ENCODE data around the gene DMD. TPM values are rescaled to one million over a fixed set of nuclear protein-coding genes. Genes with fewer than 3 reads are reported as not detected.

Gene DMD
- total RNA-seq: 2.2 and 3.9 TPM in 2 replicates

DNA sequence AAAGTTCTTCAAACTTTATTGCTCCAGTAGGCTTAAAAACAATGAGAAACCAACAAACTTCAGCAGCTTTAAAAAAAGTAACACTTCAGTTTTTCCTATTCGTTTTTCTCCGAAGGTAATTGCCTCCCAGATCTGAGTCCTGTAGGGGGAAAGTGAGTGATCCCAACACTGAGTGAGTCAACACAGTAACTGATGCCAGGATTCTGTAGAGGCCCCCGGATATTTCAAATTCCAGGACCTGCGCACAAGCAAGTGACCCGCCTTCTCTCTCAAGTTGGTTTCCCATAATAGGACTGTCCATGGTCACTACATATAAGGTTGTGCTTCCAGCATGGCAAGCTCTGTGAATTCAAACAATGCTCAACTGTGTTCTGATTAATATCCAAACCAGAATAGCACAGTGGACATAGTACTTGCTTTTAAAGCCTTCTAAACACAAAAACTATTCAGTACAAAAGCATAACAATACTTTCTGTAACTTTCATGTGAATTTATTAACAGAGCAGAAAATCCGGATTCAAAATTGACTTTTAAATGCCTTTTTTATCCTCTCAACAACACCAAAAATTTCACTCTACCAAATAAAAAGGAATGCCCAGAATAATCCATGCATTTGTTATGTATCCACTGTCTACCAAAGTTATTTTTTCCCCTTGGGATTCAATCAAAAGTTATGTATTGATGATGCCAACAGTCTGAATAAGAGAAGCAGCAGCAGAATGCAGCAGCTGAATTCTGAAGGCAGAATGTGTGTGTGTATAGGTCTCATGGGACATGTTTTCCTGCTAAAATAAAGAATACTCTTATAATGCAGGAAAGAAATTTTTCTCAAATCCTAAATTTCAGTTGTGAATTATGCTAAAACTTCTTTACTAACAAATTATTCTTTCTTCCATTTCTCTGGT is at the start of gene DMD:
Gene DMD, minus strand, starts transcription at position 194 of the 905 bp plus-strand sequence. CDS start 237 bp downstream, outside the sequence.

DNA sequence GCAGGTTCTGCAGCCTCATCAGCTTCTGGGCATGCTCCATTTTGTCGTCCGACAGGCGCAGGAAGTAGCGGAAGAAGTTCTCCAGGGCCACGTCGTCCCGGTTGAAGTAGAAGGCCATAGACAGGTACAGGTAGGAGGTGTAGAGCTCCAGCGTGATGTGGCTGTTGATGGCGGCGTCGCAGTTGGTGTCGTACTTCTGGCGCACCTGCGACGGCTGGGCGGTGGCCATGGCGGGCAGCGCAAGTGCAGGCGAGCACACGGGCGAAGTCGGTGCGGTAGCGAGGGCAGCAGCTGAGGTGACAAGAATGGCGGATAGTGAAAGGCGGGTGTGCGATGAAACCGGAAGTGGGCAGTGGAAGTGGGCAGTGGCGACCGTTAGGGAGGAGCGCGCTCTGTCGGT is 2139.6 kb downstream of the DMD start, which contains the start of gene FTHL17:
Gene FTHL17, minus strand, starts transcription at position 317 of the 400 bp plus-strand sequence. Its CDS starts 88 bp downstream, at position 229.

All from smooth muscle cell of trachea (primary cell).